Choroid plexus epithelial cell (primary cell): Measurements from ENCODE around the gene GBE1.
A peak's percentile ranks its signal among the peaks of the same experiment; 100 is the strongest.

Source experiments
- DNase-seq: peaks from one replicate; pipeline ENCODE4 v3.0.0-alpha.2; 2010; ENCODE audit warnings: low read depth
- H3K4me3 ChIP-seq: 2 replicates; pipeline ENCODE4 v1.5.1; 2011; ENCODE audit warnings: low read depth, mild to moderate bottlenecking, control low read depth, low read length, moderate library complexity
- CTCF ChIP-seq: conservative IDR thresholded peaks from 2 replicates; pipeline ENCODE4 v1.5.1; 2011; ENCODE audit warnings: low read depth, mild to moderate bottlenecking, control low read depth, inconsistent platforms, low read length, moderate library complexity

Gene GBE1

GRCh38 chr3:81602781-81603180, 158.7 kb downstream of the GBE1 start:
- peak; percentile 29 for DNase-seq
- H3K4me3 ChIP-seq, result no peak overlapping the region
- no peak for TF ChIP-seq CTCF

GRCh38 chr3:81601707-81602305, 159.6 kb downstream of the GBE1 start:
- no peak for TF ChIP-seq CTCF
- no peak for DNase-seq
- H3K4me3 ChIP-seq, result no peak overlapping the region

- no peak for TF ChIP-seq CTCF
- DNase-seq, result peak; percentile 34
- no peak overlapping the region for H3K4me3 ChIP-seq
Observed at GRCh38 chr3:81592101-81592500, 169.3 kb downstream of the GBE1 start.

GRCh38 chr3:81585937-81586336, 175.5 kb downstream of the GBE1 start:
- H3K4me3 ChIP-seq, result no peak overlapping the region
- TF ChIP-seq CTCF, result no peak
- DNase-seq, result no peak

GRCh38 chr3:81585056-81585455, 176.4 kb downstream of the GBE1 start:
- DNase-seq, result no peak
- TF ChIP-seq CTCF, result no peak

GRCh38 chr3:81581966-81582599, 179.4 kb downstream of the GBE1 start:
- H3K4me3 ChIP-seq, result no peak overlapping the region
- TF ChIP-seq CTCF, result peak; percentile 92
- peak; percentile 75 for DNase-seq

More at GRCh38 chr3:81585056-81585455, 176.4 kb downstream of the GBE1 start:
- H3K4me3 ChIP-seq, result no peak overlapping the region

- no peak for DNase-seq
- H3K4me3 ChIP-seq, result no peak overlapping the region
- TF ChIP-seq CTCF, result no peak
Observed at GRCh38 chr3:81580355-81580754, 181.1 kb downstream of the GBE1 start.
